NOMO-1 treated with dmso at 0.1 percent for 144 hours (cell line): Measurements from ENCODE around the gene DSG2.

Experiments
- DNase-seq: peaks from one replicate; lab custom pipeline; 2025; ENCODE audit not compliant: unreplicated experiment; lab: John Stamatoyannopoulos, UW

DSG2 gene

GRCh38 chr18:31555971-31556747 lies 58.2 kb downstream of the DSG2 start:
- peak; percentile 43 for DNase-seq

GRCh38 chr18:31557446-31557845 lies 59.5 kb downstream of the DSG2 start:
- DNase-seq, result no peak

GRCh38 chr18:31558567-31558966 lies 60.6 kb downstream of the DSG2 start:
- DNase-seq, result no peak

GRCh38 chr18:31562726-31563125 lies 64.7 kb downstream of the DSG2 start:
- DNase-seq, result no peak

GRCh38 chr18:31563778-31564177 lies 65.8 kb downstream of the DSG2 start:
- no peak for DNase-seq

- no peak for DNase-seq
Measured at GRCh38 chr18:31565345-31565744, 67.4 kb downstream of the DSG2 start.

GRCh38 chr18:31565782-31566512 lies 68.0 kb downstream of the DSG2 start:
- no peak for DNase-seq

GRCh38 chr18:31566576-31567306 lies 68.8 kb downstream of the DSG2 start:
- DNase-seq, result no peak

- DNase-seq, result no peak
Measured at GRCh38 chr18:31572368-31572767, 74.4 kb downstream of the DSG2 start.

GRCh38 chr18:31573051-31573450 lies 75.1 kb downstream of the DSG2 start:
- DNase-seq, result no peak

- DNase-seq, result peak; percentile 64
Measured at GRCh38 chr18:31574359-31574758, 76.4 kb downstream of the DSG2 start.

GRCh38 chr18:31575515-31576257 lies 77.7 kb downstream of the DSG2 start:
- no peak for DNase-seq

- DNase-seq, result no peak
Measured at GRCh38 chr18:31576670-31577069, 78.7 kb downstream of the DSG2 start.

- no peak for DNase-seq
Measured at GRCh38 chr18:31577195-31577594, 79.2 kb downstream of the DSG2 start.

GRCh38 chr18:31578126-31578525 lies 80.1 kb downstream of the DSG2 start:
- DNase-seq, result no peak

- no peak for DNase-seq
Measured at GRCh38 chr18:31579375-31579774, 81.4 kb downstream of the DSG2 start.

- DNase-seq, result no peak
Measured at GRCh38 chr18:31581498-31582197, 83.7 kb downstream of the DSG2 start.

GRCh38 chr18:31583185-31583854 lies 85.3 kb downstream of the DSG2 start:
- DNase-seq, result no peak

- DNase-seq, result no peak
Measured at GRCh38 chr18:31585991-31586390, 88.0 kb downstream of the DSG2 start.

GRCh38 chr18:31586616-31587015 lies 88.6 kb downstream of the DSG2 start:
- no peak for DNase-seq
